GM12878 (cell line): Measurements from ENCODE around the gene ODF2L.

Source experiments
- CEBPB ChIP-seq, 2 experiments: fragments of 150-350 bp in 1 of 2; IDR thresholded peaks; 2 replicates each; pipeline ENCODE4 v1.6.1; 2012 to 2014; ENCODE audit warnings: low read depth in 2 of 2, low read length in 2 of 2, borderline replicate concordance in 1 of 2, inconsistent platforms in 1 of 2
- JUNB ChIP-seq: IDR thresholded peaks from 2 replicates; pipeline ENCODE4 v1.6.1; 2016; ENCODE audit warnings: antibody characterized with exemption, mild to moderate bottlenecking
- MXI1 ChIP-seq: fragments of 150-350 bp; IDR thresholded peaks from 2 replicates; pipeline ENCODE4 v1.6.1; 2011; ENCODE audit warnings: low read depth, mild to moderate bottlenecking, inconsistent platforms, low read length, improper control_type of control experiment
- PML ChIP-seq: IDR thresholded peaks from 2 replicates; pipeline ENCODE4 v1.6.1; 2012; ENCODE audit warnings: low read length, inconsistent platforms
- POLR2A ChIP-seq: IDR thresholded peaks from 2 replicates; pipeline ENCODE4 v1.6.1; 2011; ENCODE audit warnings: low read depth, mild to moderate bottlenecking, low read length
- SUPT20H ChIP-seq: IDR thresholded peaks from 2 replicates; pipeline ENCODE4 v1.6.1; 2011; ENCODE audit warnings: low read depth, mild to moderate bottlenecking, low read length, moderate library complexity, borderline replicate concordance; ENCODE audit not compliant: control insufficient read depth
- ZNF207 ChIP-seq: fragments of 450-650 bp; IDR thresholded peaks from 2 replicates; pipeline ENCODE4 v1.6.1; 2014; ENCODE audit warnings: antibody characterized with exemption, mild to moderate bottlenecking, borderline replicate concordance
- TF ChIP-seq, protein P1 (sequence below): IDR thresholded peaks from 2 replicates; pipeline ENCODE4 v1.6.1; 2012; ENCODE audit warnings: low read depth, low read length, improper control_type of control experiment
- TF ChIP-seq, protein P2 (sequence below), 3 experiments: IDR thresholded peaks in 2 of 3; conservative IDR thresholded peaks in 1 of 3; 2 replicates each; pipeline ENCODE4 v1.5.1; 2011; ENCODE audit warnings: low read depth in 3 of 3, low read length in 3 of 3, mild to moderate bottlenecking in 3 of 3, control low read depth in 2 of 3, moderate library complexity in 2 of 3, inconsistent platforms in 1 of 3, mixed read lengths in 1 of 3; ENCODE audit not compliant: control insufficient read depth in 2 of 3, insufficient read depth in 1 of 3; ENCODE audit errors: extremely low read depth in 1 of 3
- TF ChIP-seq, protein P3 (sequence below): fragments of 450-650 bp; conservative IDR thresholded peaks from 2 replicates; pipeline ENCODE4 v1.6.1; 2017; ENCODE audit warnings: mild to moderate bottlenecking, moderate library complexity
- TF ChIP-seq, protein P4 (sequence below): fragments of 450-650 bp; IDR thresholded peaks from 2 replicates; pipeline ENCODE4 v1.6.1; 2016; ENCODE audit warnings: mild to moderate bottlenecking, moderate library complexity, borderline replicate concordance

DNA sequence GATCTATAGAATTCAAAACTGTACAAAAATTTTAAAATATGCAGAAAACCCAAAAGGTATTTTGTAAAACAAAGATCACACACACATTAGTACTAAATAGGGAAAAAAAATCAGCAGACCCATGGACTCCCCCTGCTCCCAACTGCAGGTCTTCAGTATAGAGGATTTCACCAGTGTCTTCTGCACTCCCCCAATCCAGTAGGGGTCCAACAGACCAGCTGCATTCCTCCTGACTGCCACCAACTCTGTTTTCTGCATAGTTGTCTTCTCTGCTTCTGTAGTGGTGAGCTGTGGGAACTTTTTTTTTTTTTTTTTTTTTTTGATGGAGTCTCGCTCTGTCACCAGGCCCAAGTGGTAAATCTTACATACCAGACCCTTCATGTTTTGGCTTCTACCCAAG, 49.8 kb upstream of the ODF2L start:
- TF ChIP-seq POLR2A (no peak), JUNB (no peak), MXI1 (no peak), SUPT20H (no peak), PML (no peak), ZNF207 (no peak), CEBPB (IDR thresholded peaks at IDR 0.05; ENCODE audit: borderline replicate concordance in 1 of 2, low read depth in 2 of 2, low read length in 2 of 2) (no peak)
- TF ChIP-seq, protein P1, sequence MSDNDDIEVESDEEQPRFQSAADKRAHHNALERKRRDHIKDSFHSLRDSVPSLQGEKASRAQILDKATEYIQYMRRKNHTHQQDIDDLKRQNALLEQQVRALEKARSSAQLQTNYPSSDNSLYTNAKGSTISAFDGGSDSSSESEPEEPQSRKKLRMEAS: no peak
- TF ChIP-seq, protein P2, sequence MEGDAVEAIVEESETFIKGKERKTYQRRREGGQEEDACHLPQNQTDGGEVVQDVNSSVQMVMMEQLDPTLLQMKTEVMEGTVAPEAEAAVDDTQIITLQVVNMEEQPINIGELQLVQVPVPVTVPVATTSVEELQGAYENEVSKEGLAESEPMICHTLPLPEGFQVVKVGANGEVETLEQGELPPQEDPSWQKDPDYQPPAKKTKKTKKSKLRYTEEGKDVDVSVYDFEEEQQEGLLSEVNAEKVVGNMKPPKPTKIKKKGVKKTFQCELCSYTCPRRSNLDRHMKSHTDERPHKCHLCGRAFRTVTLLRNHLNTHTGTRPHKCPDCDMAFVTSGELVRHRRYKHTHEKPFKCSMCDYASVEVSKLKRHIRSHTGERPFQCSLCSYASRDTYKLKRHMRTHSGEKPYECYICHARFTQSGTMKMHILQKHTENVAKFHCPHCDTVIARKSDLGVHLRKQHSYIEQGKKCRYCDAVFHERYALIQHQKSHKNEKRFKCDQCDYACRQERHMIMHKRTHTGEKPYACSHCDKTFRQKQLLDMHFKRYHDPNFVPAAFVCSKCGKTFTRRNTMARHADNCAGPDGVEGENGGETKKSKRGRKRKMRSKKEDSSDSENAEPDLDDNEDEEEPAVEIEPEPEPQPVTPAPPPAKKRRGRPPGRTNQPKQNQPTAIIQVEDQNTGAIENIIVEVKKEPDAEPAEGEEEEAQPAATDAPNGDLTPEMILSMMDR (IDR thresholded peaks at IDR 0.05 in 2 of 3, conservative IDR thresholded peaks at IDR 0.05 in 1 of 3; ENCODE audit: control insufficient read depth in 2 of 3, extremely low read depth in 1 of 3, insufficient read depth in 1 of 3, low read depth in 3 of 3, low read length in 3 of 3): no peak
- TF ChIP-seq, protein P3, sequence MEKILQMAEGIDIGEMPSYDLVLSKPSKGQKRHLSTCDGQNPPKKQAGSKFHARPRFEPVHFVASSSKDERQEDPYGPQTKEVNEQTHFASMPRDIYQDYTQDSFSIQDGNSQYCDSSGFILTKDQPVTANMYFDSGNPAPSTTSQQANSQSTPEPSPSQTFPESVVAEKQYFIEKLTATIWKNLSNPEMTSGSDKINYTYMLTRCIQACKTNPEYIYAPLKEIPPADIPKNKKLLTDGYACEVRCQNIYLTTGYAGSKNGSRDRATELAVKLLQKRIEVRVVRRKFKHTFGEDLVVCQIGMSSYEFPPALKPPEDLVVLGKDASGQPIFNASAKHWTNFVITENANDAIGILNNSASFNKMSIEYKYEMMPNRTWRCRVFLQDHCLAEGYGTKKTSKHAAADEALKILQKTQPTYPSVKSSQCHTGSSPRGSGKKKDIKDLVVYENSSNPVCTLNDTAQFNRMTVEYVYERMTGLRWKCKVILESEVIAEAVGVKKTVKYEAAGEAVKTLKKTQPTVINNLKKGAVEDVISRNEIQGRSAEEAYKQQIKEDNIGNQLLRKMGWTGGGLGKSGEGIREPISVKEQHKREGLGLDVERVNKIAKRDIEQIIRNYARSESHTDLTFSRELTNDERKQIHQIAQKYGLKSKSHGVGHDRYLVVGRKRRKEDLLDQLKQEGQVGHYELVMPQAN: no peak
- TF ChIP-seq, protein P4, sequence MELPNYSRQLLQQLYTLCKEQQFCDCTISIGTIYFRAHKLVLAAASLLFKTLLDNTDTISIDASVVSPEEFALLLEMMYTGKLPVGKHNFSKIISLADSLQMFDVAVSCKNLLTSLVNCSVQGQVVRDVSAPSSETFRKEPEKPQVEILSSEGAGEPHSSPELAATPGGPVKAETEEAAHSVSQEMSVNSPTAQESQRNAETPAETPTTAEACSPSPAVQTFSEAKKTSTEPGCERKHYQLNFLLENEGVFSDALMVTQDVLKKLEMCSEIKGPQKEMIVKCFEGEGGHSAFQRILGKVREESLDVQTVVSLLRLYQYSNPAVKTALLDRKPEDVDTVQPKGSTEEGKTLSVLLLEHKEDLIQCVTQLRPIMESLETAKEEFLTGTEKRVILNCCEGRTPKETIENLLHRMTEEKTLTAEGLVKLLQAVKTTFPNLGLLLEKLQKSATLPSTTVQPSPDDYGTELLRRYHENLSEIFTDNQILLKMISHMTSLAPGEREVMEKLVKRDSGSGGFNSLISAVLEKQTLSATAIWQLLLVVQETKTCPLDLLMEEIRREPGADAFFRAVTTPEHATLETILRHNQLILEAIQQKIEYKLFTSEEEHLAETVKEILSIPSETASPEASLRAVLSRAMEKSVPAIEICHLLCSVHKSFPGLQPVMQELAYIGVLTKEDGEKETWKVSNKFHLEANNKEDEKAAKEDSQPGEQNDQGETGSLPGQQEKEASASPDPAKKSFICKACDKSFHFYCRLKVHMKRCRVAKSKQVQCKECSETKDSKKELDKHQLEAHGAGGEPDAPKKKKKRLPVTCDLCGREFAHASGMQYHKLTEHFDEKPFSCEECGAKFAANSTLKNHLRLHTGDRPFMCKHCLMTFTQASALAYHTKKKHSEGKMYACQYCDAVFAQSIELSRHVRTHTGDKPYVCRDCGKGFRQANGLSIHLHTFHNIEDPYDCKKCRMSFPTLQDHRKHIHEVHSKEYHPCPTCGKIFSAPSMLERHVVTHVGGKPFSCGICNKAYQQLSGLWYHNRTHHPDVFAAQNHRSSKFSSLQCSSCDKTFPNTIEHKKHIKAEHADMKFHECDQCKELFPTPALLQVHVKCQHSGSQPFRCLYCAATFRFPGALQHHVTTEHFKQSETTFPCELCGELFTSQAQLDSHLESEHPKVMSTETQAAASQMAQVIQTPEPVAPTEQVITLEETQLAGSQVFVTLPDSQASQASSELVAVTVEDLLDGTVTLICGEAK: no peak
